K562 (cell line): ENCODE results near the gene CCN6. TPM values are rescaled to one million over a fixed set of nuclear protein-coding genes. Genes with fewer than 3 reads are reported as not detected.

ENCODE experiments used
- ATAC-seq: fragments of 200-7000 bp; cut with Tn5 transposase; 3 replicates; pipeline ENCODE4 v1.9.1; 2020; ENCODE audit warnings: moderate library complexity
- BruUV-seq: library from RNA; stranded (reverse); fragments of 400-500 nt; replicated peaks from 2 replicates; lab custom pipeline; 2021; lab: Mats Ljungman, UMichigan
- CTCF ChIA-PET: fragments of 300-600 bp; formaldehyde crosslinking; extraction: SDS; loops from one replicate; lab custom pipeline; 2021; ENCODE audit warnings: low intra/inter-chr PET ratio; lab: Yijun Ruan, JAX
- POLR2A ChIA-PET: fragments of 300-600, 350-650 bp; sonication (Branson Sonifier 250); formaldehyde crosslinking; extraction: SDS; loops from one replicate; lab custom pipeline; 2021; ENCODE audit warnings: antibody characterized with exemption, inconsistent platforms; lab: Yijun Ruan, JAX
- DNase-seq, 4 experiments: peaks; one replicate each; pipeline versions ENCODE4 v3.0.0 to v3.0.0-alpha.2; 2011 to 2018; ENCODE audit warnings: low spot score in 3 of 4, mixed read lengths in 3 of 4; ENCODE audit errors: extremely low read depth in 1 of 4
- FAIRE-seq: peaks from 2 replicates; lab custom pipeline; 2011; peaks lifted over from hg19 to GRCh38; lab: Jason Lieb, UNC
- H2AFZ ChIP-seq: 2 replicates; pipeline ENCODE4 v1.6.0; 2011; ENCODE audit warnings: low read depth, low read length, control low read depth, inconsistent platforms
- H3K27ac ChIP-seq: fragments of 200-600 bp; 3 replicates; pipeline ENCODE4 v1.8.0; 2011; ENCODE audit warnings: low read depth, mild to moderate bottlenecking, control low read depth, inconsistent platforms, low read length, moderate library complexity, mixed read lengths; ENCODE audit errors: extremely low read depth
- H3K27me3 ChIP-seq, 2 experiments: fragments of 300-600 bp in 1 of 2; 2 replicates in 1 of 2; 3 replicates in 1 of 2; pipeline versions ENCODE4 v1.6.0 to v1.8.0; 2011; ENCODE audit warnings: inconsistent platforms in 2 of 2, low read length in 2 of 2, mild to moderate bottlenecking in 1 of 2, mixed read lengths in 1 of 2, moderate library complexity in 1 of 2; ENCODE audit not compliant: control insufficient read depth in 2 of 2, insufficient read depth in 2 of 2
- H3K36me3 ChIP-seq: fragments of 300-600 bp; 3 replicates; pipeline ENCODE4 v1.8.0; 2011; ENCODE audit warnings: mild to moderate bottlenecking, low read length, inconsistent platforms; ENCODE audit not compliant: control insufficient read depth, insufficient read depth
- H3K4me1 ChIP-seq, 2 experiments: fragments of 200-600 bp in 1 of 2; replicated peaks in 1 of 2; 2 replicates in 1 of 2; 3 replicates in 1 of 2; pipeline versions ENCODE4 v1.5.1 to v1.8.0; 2011; ENCODE audit warnings: inconsistent platforms in 2 of 2, low read length in 2 of 2, mild to moderate bottlenecking in 1 of 2, mixed read lengths in 1 of 2, moderate library complexity in 1 of 2; ENCODE audit not compliant: control insufficient read depth in 2 of 2, insufficient read depth in 2 of 2
- H3K4me2 ChIP-seq: 2 replicates; pipeline ENCODE4 v1.6.1; 2011; ENCODE audit warnings: low read length, control low read depth, inconsistent platforms, mixed read lengths; ENCODE audit not compliant: insufficient read depth
- H3K4me3 ChIP-seq: fragments of 200-600 bp; sonication (generic), shearing (Covaris generic); 2 replicates; pipeline ENCODE4 v1.5.1; 2016; ENCODE audit warnings: control low read depth, inconsistent platforms
- H3K79me2 ChIP-seq: fragments of 200-600 bp; 3 replicates; pipeline ENCODE4 v1.8.0; 2011; ENCODE audit warnings: low read length, inconsistent platforms; ENCODE audit not compliant: control insufficient read depth, insufficient read depth
- H3K9ac ChIP-seq, 2 experiments: 2 replicates each; pipeline versions ENCODE4 v1.6.0 to v1.6.1; 2011; ENCODE audit warnings: low read depth in 2 of 2, low read length in 2 of 2, control low read depth in 1 of 2, inconsistent platforms in 1 of 2, mild to moderate bottlenecking in 1 of 2, mixed read lengths in 1 of 2; ENCODE audit not compliant: insufficient read depth in 1 of 2
- H3K9me1 ChIP-seq: one replicate; pipeline ENCODE4 v1.6.0; 2011; ENCODE audit warnings: inconsistent platforms, mild to moderate bottlenecking, low read length, moderate library complexity; ENCODE audit not compliant: control insufficient read depth, insufficient read depth
- H3K9me3 ChIP-seq: replicated peaks from 2 replicates; pipeline ENCODE4 v1.5.1; 2011; ENCODE audit warnings: low read depth, low read length, inconsistent platforms; ENCODE audit not compliant: control insufficient read depth, insufficient read depth
- H4K20me1 ChIP-seq: replicated peaks from 2 replicates; pipeline ENCODE4 v1.6.1; 2011; ENCODE audit warnings: low read length, inconsistent platforms, mixed read lengths; ENCODE audit not compliant: control insufficient read depth, insufficient read depth
- ATF4 ChIP-seq: fragments of 450-650 bp; formaldehyde crosslinking; IDR thresholded peaks from 2 replicates; pipeline ENCODE4 v1.4.0; 2022; ENCODE audit warnings: mild to moderate bottlenecking, moderate library complexity
- C11orf30 ChIP-seq: fragments of 450-650 bp; IDR thresholded peaks from 2 replicates; pipeline ENCODE4 v1.6.1; 2016; ENCODE audit warnings: low read depth, mild to moderate bottlenecking
- ETS2 ChIP-seq: IDR thresholded peaks from 2 replicates; pipeline ENCODE4 v1.6.1; 2016; ENCODE audit warnings: borderline replicate concordance, missing genetic modification characterization, mild to moderate bottlenecking, moderate library complexity, missing compliant biosample characterization; ENCODE audit not compliant: poor library complexity, severe bottlenecking
- FOSL1 ChIP-seq: fragments of 200-800 bp; sonication (Bioruptor generic); conservative IDR thresholded peaks from 2 replicates; pipeline ENCODE4 v1.6.1; 2016; ENCODE audit warnings: missing genetic modification characterization, missing compliant biosample characterization
- ID3 ChIP-seq, 2 experiments: fragments of 250-450 bp in 1 of 2; fragments of 450-650 bp in 1 of 2; sonication (Bioruptor Pico) in 1 of 2; IDR thresholded peaks; 2 replicates each; pipeline versions ENCODE4 v1.6.1 to v1.8.0; 2016 to 2021; ENCODE audit warnings: mild to moderate bottlenecking in 2 of 2, moderate library complexity in 2 of 2, missing compliant biosample characterization in 1 of 2, missing genetic modification characterization in 1 of 2
- JUND ChIP-seq, 2 experiments: IDR thresholded peaks; 2 replicates in 1 of 2; 3 replicates in 1 of 2; pipeline ENCODE4 v1.6.1; 2011; ENCODE audit warnings: borderline replicate concordance in 2 of 2, low read depth in 2 of 2, low read length in 2 of 2, improper control_type of control experiment in 1 of 2, missing biosample characterization in 1 of 2, missing genetic modification characterization in 1 of 2, missing genetic modification reagents in 1 of 2
- MIER1 ChIP-seq: fragments of 450-650 bp; IDR thresholded peaks from 2 replicates; pipeline ENCODE4 v1.6.1; 2016; ENCODE audit warnings: antibody characterized with exemption, mild to moderate bottlenecking, low read depth
- POLR2H ChIP-seq: IDR thresholded peaks from 2 replicates; pipeline ENCODE4 v1.6.1; 2016; ENCODE audit warnings: missing genetic modification characterization, low read depth, mild to moderate bottlenecking, control low read depth, missing compliant biosample characterization, moderate library complexity
- RBM14 ChIP-seq: fragments of 200-400 bp; formaldehyde crosslinking; IDR thresholded peaks from 2 replicates; pipeline ENCODE4 v1.6.1; 2018; ENCODE audit warnings: low read depth, mild to moderate bottlenecking, low read length, moderate library complexity, borderline replicate concordance; ENCODE audit not compliant: insufficient read depth
- SMARCB1 ChIP-seq: IDR thresholded peaks from 2 replicates; pipeline ENCODE4 v1.6.1; 2011; ENCODE audit warnings: improper control_type of control experiment, low read depth; ENCODE audit not compliant: insufficient read length
- SRSF3 ChIP-seq: fragments of 200-400 bp; formaldehyde crosslinking; IDR thresholded peaks from 2 replicates; pipeline ENCODE4 v1.6.1; 2016; ENCODE audit warnings: mild to moderate bottlenecking, low read length, moderate library complexity; ENCODE audit not compliant: insufficient read depth
- TCFL5 ChIP-seq: fragments of 250-450 bp; sonication (Bioruptor Pico); conservative IDR thresholded peaks from 2 replicates; pipeline ENCODE4 v1.6.1; 2021; ENCODE audit warnings: mild to moderate bottlenecking, moderate library complexity, matching md5 sums
- ZBTB43 ChIP-seq: sonication (generic); formaldehyde crosslinking; IDR thresholded peaks from 2 replicates; pipeline ENCODE4 v1.8.0; 2023; ENCODE audit warnings: mild to moderate bottlenecking, missing genetic modification reagents
- ZNF239 ChIP-seq: fragments of 250-450 bp; sonication (Bioruptor Pico); IDR thresholded peaks from 2 replicates; pipeline ENCODE4 v1.4.0; 2020; ENCODE audit warnings: mild to moderate bottlenecking
- ZNF274 ChIP-seq: IDR thresholded peaks from 2 replicates; pipeline ENCODE4 v1.6.1; 2011; ENCODE audit warnings: low read depth, mild to moderate bottlenecking, low read length, moderate library complexity, borderline replicate concordance
- WGBS: fragments of 100-300 bp; shearing (Covaris generic); methylation state at CpG from one replicate; pipeline ENCODE4 v1.1.6; 2016; ENCODE audit warnings: low coverage, mixed read lengths; ENCODE audit not compliant: insufficient coverage; ENCODE audit errors: missing lambda C conversion rate; 5-methylcytosine and 5-hydroxymethylcytosine counted together
- in situ Hi-C: fragments of 300-500 bp; cut with MboI; formaldehyde crosslinking; loops from 4 replicates; pipeline ENCODE4 v1.15.0; 2018; ENCODE audit warnings: inconsistent platforms, mixed read lengths
- intact Hi-C: fragments of 100-400 bp; cut with micrococcal nuclease; formaldehyde crosslinking; loops from 2 replicates; pipeline ENCODE4 v1.14.2; 2022
- polyA plus RNA-seq, 8 experiments: library from polyadenylated mRNA; depleted of rRNA in 4 of 8; stranded (reverse) in 5 of 8; unstranded in 3 of 8; fragments of >200 nt; fragmentation: Nextera tagmentation in 2 of 8; fragmentation: Illumina TruSeq in 1 of 8; extraction: Ambion mirVana in 2 of 8; extraction: Trizol in 1 of 8; gene quantifications; 2 replicates each; pipeline versions ENCODE4 v1.2.1 to v1.2.3, GENCODE V29; 2011 to 2014; ENCODE audit warnings: inconsistent platforms in 1 of 8, missing spikeins in 1 of 8
- total RNA-seq, 7 experiments: library from RNA; depleted of rRNA in 6 of 7; stranded (reverse); fragments of >200 nt in 6 of 7; fragmentation: Illumina TruSeq in 2 of 7; extraction: Trizol in 2 of 7; gene quantifications; 2 replicates each; pipeline versions ENCODE4 v1.2.1 to v1.2.3, GENCODE V29; 2011 to 2021; ENCODE audit warnings: low replicate concordance in 1 of 7

The CCN6 gene
- total and polyA plus RNA-seq, 9 of the 15 experiments (the other 6 are each of a cell fraction or from before 2014, with no cell fraction given): 0.04 to 0.62 (median 0.21) TPM; not detected in 2

- no peak for TF ChIP-seq ZNF239 (CRISPR knock-in tag)
- TF ChIP-seq ZNF274: no peak
- TF ChIP-seq ZBTB43 (CRISPR knock-in tag): no peak
- no peak for TF ChIP-seq ETS2 (tag)
- no peak for TF ChIP-seq SMARCB1
- no peak for TF ChIP-seq TCFL5 (CRISPR knock-in tag)
Measured at GRCh38 chr6:112085286-112086065, 31.6 kb downstream of the CCN6 start (continued).

- DNase-seq (peak; percentile 38 to 48 (median 43)), ATAC-seq (peak; percentile 69), FAIRE-seq (peak; percentile 78)
- H3K4me1 ChIP-seq: no peaks in the 10 kb centered on the region; a peak in 1 of 5 replicates
- H2AFZ ChIP-seq: peak overlapping the region; percentile 95
- TSS peak; percentile 50 for BruUV-seq
- ChIA-PET CTCF (interaction anchor here (2.2 kb wide), 1 partner anchor 76 kb away, joined by 11 read pairs; no protein-coding TSS in a partner anchor), POLR2A (interaction anchor here (0.7 to 1.8 kb wide), 3 partner anchors 13 to 58 kb away, joined by 3 to 9 read pairs (median 3); no protein-coding TSS in a partner anchor)
- peaks cover 9% of the 10 kb centered on the region; the same call in 2 of the 3 replicates for H3K79me2 ChIP-seq
- peak overlapping the region; percentile 62 for H3K4me3 ChIP-seq
- H3K9me1 ChIP-seq: no peaks in the 10 kb centered on the region
- peaks cover 30% of the 10 kb centered on the region for H3K36me3 ChIP-seq
- H3K4me2 ChIP-seq: peak overlapping the region; percentile 92
- in situ Hi-C loops (no loop called here), intact Hi-C loops (loop anchor here (2.0 to 5.0 kb wide), 2 partner anchors 61 to 76 kb away; no protein-coding TSS in a partner anchor)
- H3K27me3 ChIP-seq: peaks cover 0 to 2% of the 10 kb centered on the region in 2 experiments; a peak in 2 of 5 replicates
- no peaks in the 10 kb centered on the region for H4K20me1 ChIP-seq
- peak overlapping the region; percentile 67 for H3K27ac ChIP-seq
- peak overlapping the region; percentile 81 to 98 for H3K9ac ChIP-seq
- 1% methylated on average over 8 of the region's 8 CpGs for WGBS
- no peaks in the 10 kb centered on the region for H3K9me3 ChIP-seq
- no peak for TF ChIP-seq SRSF3
- 0 out of 2 replicates have a peak, but pooled peaks have one; percentile 17 for TF ChIP-seq MIER1
- peak; percentile 24; the same call in 1 of the 2 replicates for TF ChIP-seq C11orf30
- no peak for TF ChIP-seq RBM14
- TF ChIP-seq FOSL1: 0 out of 2 replicates have a peak, but pooled peaks have one; percentile 39
- peak; percentile 79 for TF ChIP-seq POLR2H (tag)
- no peak for TF ChIP-seq JUND (IDR thresholded peaks at IDR 0.05; ENCODE audit: borderline replicate concordance, low read depth, low read length)
- no peak for TF ChIP-seq JUND (tag; IDR thresholded peaks at IDR 0.05; ENCODE audit: borderline replicate concordance, low read depth, low read length)
- peak; percentile 77 for TF ChIP-seq ATF4 (CRISPR knock-in tag)
- TF ChIP-seq ID3 (CRISPR knock-in tag; IDR thresholded peaks at IDR 0.05): no peak
- peak; percentile 40; the same call in 1 of the 2 replicates for TF ChIP-seq ID3 (tag; IDR thresholded peaks at IDR 0.05)
Measured at GRCh38 chr6:112086744-112087135, 32.8 kb downstream of the CCN6 start.
